WERI-Rb-1 (cell line): ENCODE results near the gene NIPAL3.

Source experiments
- DNase-seq: peaks from one replicate; pipeline ENCODE4 v3.0.0-alpha.2; 2020
- H3K27ac ChIP-seq: fragments of 250-450 bp; sonication (Bioruptor Pico); 2 replicates; pipeline ENCODE4 v1.5.1; 2020; ENCODE audit warnings: mild to moderate bottlenecking, moderate library complexity
- H3K27me3 ChIP-seq: fragments of 250-450 bp; sonication (Bioruptor Pico); 2 replicates; pipeline ENCODE4 v1.5.1; 2021; ENCODE audit warnings: mild to moderate bottlenecking, low read depth, moderate library complexity; ENCODE audit not compliant: insufficient read depth, severe bottlenecking
- H3K36me3 ChIP-seq: fragments of 250-450 bp; sonication (Bioruptor Pico); 2 replicates; pipeline ENCODE4 v1.5.1; 2020; ENCODE audit warnings: mild to moderate bottlenecking, moderate library complexity
- H3K4me3 ChIP-seq: 2 replicates; pipeline ENCODE4 v1.5.1; 2011; ENCODE audit warnings: low read depth, mild to moderate bottlenecking, control low read depth, low read length
- H3K9me3 ChIP-seq: fragments of 250-450 bp; sonication (Bioruptor Pico); 2 replicates; pipeline ENCODE4 v1.5.1; 2021; ENCODE audit warnings: mild to moderate bottlenecking, moderate library complexity; ENCODE audit not compliant: severe bottlenecking
- TF ChIP-seq, protein P1 (sequence below): IDR thresholded peaks from 2 replicates; pipeline ENCODE4 v1.5.1; 2011; ENCODE audit warnings: low read depth, mild to moderate bottlenecking, control low read depth, inconsistent platforms, low read length

Gene NIPAL3

DNA sequence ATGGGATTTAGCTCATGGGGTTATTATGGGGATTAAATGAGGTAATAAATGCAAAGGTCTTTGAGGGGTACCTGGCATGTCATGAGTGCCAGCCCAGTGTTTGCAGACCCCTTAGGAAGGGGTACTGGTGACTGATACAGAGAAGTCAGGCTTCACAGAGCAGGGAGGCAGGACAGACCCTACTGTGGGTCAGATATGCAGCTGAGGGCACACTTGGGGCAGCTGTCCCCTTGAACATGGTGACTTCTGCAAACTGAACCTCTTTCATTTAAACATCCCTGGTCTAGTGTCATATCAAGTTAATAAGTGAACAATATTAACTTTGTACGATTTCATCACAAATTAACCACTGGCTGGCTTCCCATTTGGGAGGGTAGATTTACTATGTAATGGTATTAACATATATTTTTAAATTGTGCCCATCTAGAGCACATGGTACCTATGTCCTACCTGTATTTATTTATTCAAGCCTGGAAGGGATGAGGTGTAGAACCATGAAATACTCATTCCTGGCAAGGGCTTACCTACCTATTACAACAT lies 27.9 kb upstream of the NIPAL3 start:
- H3K36me3 ChIP-seq, result no peaks in the 10 kb centered on the region; the same call in 1 of the 2 replicates
- H3K27ac ChIP-seq, result no peak overlapping the region
- H3K9me3 ChIP-seq, result no peaks in the 10 kb centered on the region

DNA sequence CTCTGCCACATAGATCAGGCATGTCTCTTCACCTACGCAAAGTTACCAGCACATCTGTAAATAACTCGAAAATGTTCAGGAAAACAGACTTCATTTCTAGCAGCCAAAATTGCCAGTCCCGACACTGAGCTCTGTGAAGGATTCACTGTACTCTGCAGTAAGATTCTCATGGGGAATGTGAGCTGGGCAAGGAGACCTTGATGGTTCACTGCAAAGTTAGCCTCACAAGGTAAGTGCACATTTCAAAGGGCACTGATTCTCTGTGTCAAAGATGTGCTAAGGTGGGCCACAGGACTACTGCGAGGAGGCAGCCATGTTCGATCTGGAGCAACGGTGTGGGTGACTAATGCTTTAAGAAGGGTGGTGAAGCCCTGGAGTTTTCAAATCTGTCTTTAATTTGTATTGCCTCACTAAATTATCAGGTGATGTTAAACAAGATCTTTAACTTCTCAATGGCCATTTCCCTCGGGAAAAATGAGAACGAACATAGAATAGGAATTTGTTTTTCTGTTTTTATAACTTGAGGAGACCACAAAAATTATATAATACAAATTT lies 27.2 kb upstream of the NIPAL3 start:
- H3K27ac ChIP-seq, result no peak overlapping the region
- H3K4me3 ChIP-seq, result no peak overlapping the region
- DNase-seq, result no peak
- no peaks in the 10 kb centered on the region for H3K27me3 ChIP-seq
- TF ChIP-seq, protein P1, sequence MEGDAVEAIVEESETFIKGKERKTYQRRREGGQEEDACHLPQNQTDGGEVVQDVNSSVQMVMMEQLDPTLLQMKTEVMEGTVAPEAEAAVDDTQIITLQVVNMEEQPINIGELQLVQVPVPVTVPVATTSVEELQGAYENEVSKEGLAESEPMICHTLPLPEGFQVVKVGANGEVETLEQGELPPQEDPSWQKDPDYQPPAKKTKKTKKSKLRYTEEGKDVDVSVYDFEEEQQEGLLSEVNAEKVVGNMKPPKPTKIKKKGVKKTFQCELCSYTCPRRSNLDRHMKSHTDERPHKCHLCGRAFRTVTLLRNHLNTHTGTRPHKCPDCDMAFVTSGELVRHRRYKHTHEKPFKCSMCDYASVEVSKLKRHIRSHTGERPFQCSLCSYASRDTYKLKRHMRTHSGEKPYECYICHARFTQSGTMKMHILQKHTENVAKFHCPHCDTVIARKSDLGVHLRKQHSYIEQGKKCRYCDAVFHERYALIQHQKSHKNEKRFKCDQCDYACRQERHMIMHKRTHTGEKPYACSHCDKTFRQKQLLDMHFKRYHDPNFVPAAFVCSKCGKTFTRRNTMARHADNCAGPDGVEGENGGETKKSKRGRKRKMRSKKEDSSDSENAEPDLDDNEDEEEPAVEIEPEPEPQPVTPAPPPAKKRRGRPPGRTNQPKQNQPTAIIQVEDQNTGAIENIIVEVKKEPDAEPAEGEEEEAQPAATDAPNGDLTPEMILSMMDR, result no peak
- no peaks in the 10 kb centered on the region for H3K9me3 ChIP-seq
- H3K36me3 ChIP-seq, result no peaks in the 10 kb centered on the region; the same call in 1 of the 2 replicates

More for the DNA sequence above, 27.9 kb upstream of the NIPAL3 start:
- TF ChIP-seq, protein P1, result no peak
- Histone ChIP-seq H3K4me3 (no peak overlapping the region), H3K27me3 (no peaks in the 10 kb centered on the region)
- no peak for DNase-seq

- Histone ChIP-seq H3K4me3 (no peak overlapping the region), H3K9me3 (no peaks in the 10 kb centered on the region), H3K36me3 (no peaks in the 10 kb centered on the region; the same call in 1 of the 2 replicates), H3K27me3 (no peaks in the 10 kb centered on the region), H3K27ac (no peak overlapping the region)
- TF ChIP-seq, protein P1, result no peak
- DNase-seq, result no peak
These were observed 26.3 kb upstream of the NIPAL3 start for GRCh38 chr1:24389231-24389678.

DNA sequence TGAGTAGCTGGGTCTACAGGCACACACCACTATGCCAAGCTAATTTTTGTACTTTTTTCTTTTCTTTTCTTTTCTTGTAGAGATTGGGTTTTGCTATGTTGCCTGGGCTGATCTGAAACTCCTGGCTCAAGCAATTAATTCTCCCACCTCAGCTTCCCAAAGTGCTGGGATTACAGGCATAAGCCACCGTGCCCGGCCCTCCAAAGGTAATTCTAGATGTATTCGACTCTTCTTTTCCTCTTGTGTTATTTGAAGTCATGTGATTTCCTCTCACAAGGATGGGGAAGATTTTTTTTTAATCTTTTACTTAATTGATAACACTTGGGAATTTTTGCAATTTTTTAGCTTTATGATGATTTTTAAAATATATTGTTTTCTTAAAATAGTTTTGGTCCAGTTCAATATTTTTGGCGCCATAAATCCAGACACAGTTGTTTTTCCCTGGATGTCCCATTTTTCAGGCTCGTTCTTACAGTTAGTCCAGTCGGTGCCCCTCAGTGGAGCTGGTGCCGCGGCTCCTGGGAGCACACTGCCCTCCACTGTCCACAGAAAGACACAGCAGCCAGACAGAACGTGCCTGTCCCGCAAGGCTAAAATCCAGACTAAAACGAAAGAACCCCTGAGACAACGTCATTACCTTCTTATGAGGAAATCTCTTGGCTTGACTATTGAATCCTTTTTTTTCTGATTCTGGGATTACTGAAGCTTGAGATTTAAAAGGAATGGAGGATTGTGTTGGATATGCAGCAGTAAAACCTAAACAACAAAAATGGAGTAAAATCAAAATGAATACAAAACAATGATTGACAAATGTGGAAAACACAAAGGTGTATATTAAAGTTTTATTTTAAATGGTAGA lies 24.4 kb upstream of the NIPAL3 start:
- Histone ChIP-seq H3K9me3 (no peaks in the 10 kb centered on the region), H3K27ac (no peak overlapping the region), H3K36me3 (no peaks in the 10 kb centered on the region; the same call in 1 of the 2 replicates), H3K27me3 (no peaks in the 10 kb centered on the region), H3K4me3 (no peak overlapping the region)
- TF ChIP-seq, protein P1, result peak; percentile 91
- DNase-seq, result peak; percentile 74

- H3K27me3 ChIP-seq, result no peaks in the 10 kb centered on the region
- peak; percentile 74 for DNase-seq
- TF ChIP-seq, protein P1, result peak; percentile 91
- no peaks in the 10 kb centered on the region; the same call in 1 of the 2 replicates for H3K36me3 ChIP-seq
- no peak overlapping the region for H3K4me3 ChIP-seq
- H3K27ac ChIP-seq, result no peak overlapping the region
- no peaks in the 10 kb centered on the region for H3K9me3 ChIP-seq
These were observed 23.6 kb upstream of the NIPAL3 start for GRCh38 chr1:24391882-24392603.
